SK-N-SH treated with all-trans-retinoic acid at 6 μM for 48 hours (cell line): Measurements from ENCODE around the gene RECK.

Source experiments
- ATAC-seq: fragments of 200-7000 bp; cut with Tn5 transposase; 3 replicates; pipeline ENCODE4 v1.9.1; 2020; ENCODE audit warnings: mild to moderate bottlenecking, moderate library complexity
- ARNTL ChIP-seq: fragments of 450-650 bp; formaldehyde crosslinking; IDR thresholded peaks from 2 replicates; pipeline ENCODE4 v1.5.0; 2020; ENCODE audit warnings: low read depth, mild to moderate bottlenecking, moderate library complexity, borderline replicate concordance
- BACH2 ChIP-seq: fragments of 250-450 bp; sonication (Bioruptor Pico); IDR thresholded peaks from 2 replicates; pipeline ENCODE4 v1.9.0; 2021; ENCODE audit warnings: mild to moderate bottlenecking, borderline replicate concordance
- CSDC2 ChIP-seq: fragments of 250-450 bp; sonication (Bioruptor Pico); IDR thresholded peaks from 2 replicates; pipeline ENCODE4 v1.5.0; 2020; ENCODE audit warnings: mild to moderate bottlenecking, moderate library complexity
- ESRRG ChIP-seq: fragments of 250-450 bp; sonication (Bioruptor Pico); IDR thresholded peaks from 2 replicates; pipeline ENCODE4 v1.6.1; 2021; ENCODE audit warnings: mild to moderate bottlenecking
- ISL1 ChIP-seq: fragments of 250-450 bp; sonication (Bioruptor Pico); IDR thresholded peaks from 2 replicates; pipeline ENCODE4 v2.1.2; 2022; ENCODE audit warnings: mild to moderate bottlenecking, moderate library complexity
- OSR1 ChIP-seq: fragments of 250-450 bp; sonication (Bioruptor Pico); IDR thresholded peaks from 2 replicates; pipeline ENCODE4 v1.8.0; 2022; ENCODE audit warnings: moderate library complexity, mild to moderate bottlenecking, inconsistent platforms
- PPARA ChIP-seq: fragments of 250-450 bp; sonication (Bioruptor Pico); IDR thresholded peaks from 2 replicates; pipeline ENCODE4 v1.5.0; 2020; ENCODE audit warnings: mild to moderate bottlenecking, borderline replicate concordance
- RARB ChIP-seq: fragments of 250-450 bp; sonication (Bioruptor Pico); IDR thresholded peaks from 2 replicates; pipeline ENCODE4 v1.8.0; 2021; ENCODE audit warnings: mild to moderate bottlenecking, moderate library complexity
- SNAI2 ChIP-seq: fragments of 250-450 bp; sonication (Bioruptor Pico); IDR thresholded peaks from 2 replicates; pipeline ENCODE4 v1.5.0; 2020; ENCODE audit warnings: mild to moderate bottlenecking, moderate library complexity
- TCF4 ChIP-seq: fragments of 250-450 bp; sonication (Bioruptor Pico); IDR thresholded peaks from 2 replicates; pipeline ENCODE4 v1.8.0; 2021; ENCODE audit warnings: mild to moderate bottlenecking, moderate library complexity, borderline replicate concordance
- TOX ChIP-seq: fragments of 250-450 bp; sonication (Bioruptor Pico); IDR thresholded peaks from 2 replicates; pipeline ENCODE4 v1.8.0; 2021; ENCODE audit warnings: mild to moderate bottlenecking, moderate library complexity, borderline replicate concordance
- ZC3H10 ChIP-seq: fragments of 250-450 bp; sonication (Bioruptor Pico); IDR thresholded peaks from 2 replicates; pipeline ENCODE4 v1.5.1; 2021; ENCODE audit warnings: mild to moderate bottlenecking, moderate library complexity
- ZFP3 ChIP-seq: fragments of 250-450 bp; sonication (Bioruptor Pico); IDR thresholded peaks from 2 replicates; pipeline ENCODE4 v1.5.0; 2020; ENCODE audit warnings: mild to moderate bottlenecking, moderate library complexity
- ZFP30 ChIP-seq: fragments of 450-650 bp; formaldehyde crosslinking; IDR thresholded peaks from 2 replicates; pipeline ENCODE4 v1.5.0; 2022; ENCODE audit warnings: mild to moderate bottlenecking, moderate library complexity
- ZNF565 ChIP-seq: fragments of 450-650 bp; formaldehyde crosslinking; conservative IDR thresholded peaks from 2 replicates; pipeline ENCODE4 v1.5.0; 2020; ENCODE audit warnings: low read depth, mild to moderate bottlenecking, moderate library complexity
- ZNF70 ChIP-seq: fragments of 450-650 bp; formaldehyde crosslinking; IDR thresholded peaks from 2 replicates; pipeline ENCODE4 v1.5.0; 2020; ENCODE audit warnings: mild to moderate bottlenecking, moderate library complexity
- ZNF8 ChIP-seq: fragments of 450-650 bp; formaldehyde crosslinking; IDR thresholded peaks from 2 replicates; pipeline ENCODE4 v1.5.0; 2020; ENCODE audit warnings: mild to moderate bottlenecking, moderate library complexity
- TF ChIP-seq, protein P1 (sequence below): fragments of 250-450 bp; sonication (Bioruptor Pico); IDR thresholded peaks from 2 replicates; pipeline ENCODE4 v1.8.0; 2020; ENCODE audit warnings: mild to moderate bottlenecking, moderate library complexity, borderline replicate concordance
- TF ChIP-seq, protein P2 (sequence below): fragments of 250-450 bp; sonication (Bioruptor Pico); IDR thresholded peaks from 2 replicates; pipeline ENCODE4 v1.8.0; 2021; ENCODE audit warnings: low read depth, mild to moderate bottlenecking, moderate library complexity, borderline replicate concordance
- TF ChIP-seq, protein P3 (sequence below): fragments of 250-450 bp; sonication (Bioruptor Pico); IDR thresholded peaks from 2 replicates; pipeline ENCODE4 v1.5.1; 2020; ENCODE audit warnings: low read depth, mild to moderate bottlenecking, moderate library complexity
- TF ChIP-seq, protein P4 (sequence below): fragments of 250-450 bp; sonication (Bioruptor Pico); IDR thresholded peaks from 2 replicates; pipeline ENCODE4 v1.5.0; 2020; ENCODE audit warnings: mild to moderate bottlenecking, moderate library complexity
- TF ChIP-seq, protein P5 (sequence below): fragments of 250-450 bp; sonication (Bioruptor Pico); IDR thresholded peaks from 2 replicates; pipeline ENCODE4 v1.5.1; 2021; ENCODE audit warnings: mild to moderate bottlenecking, moderate library complexity

Gene RECK

DNA sequence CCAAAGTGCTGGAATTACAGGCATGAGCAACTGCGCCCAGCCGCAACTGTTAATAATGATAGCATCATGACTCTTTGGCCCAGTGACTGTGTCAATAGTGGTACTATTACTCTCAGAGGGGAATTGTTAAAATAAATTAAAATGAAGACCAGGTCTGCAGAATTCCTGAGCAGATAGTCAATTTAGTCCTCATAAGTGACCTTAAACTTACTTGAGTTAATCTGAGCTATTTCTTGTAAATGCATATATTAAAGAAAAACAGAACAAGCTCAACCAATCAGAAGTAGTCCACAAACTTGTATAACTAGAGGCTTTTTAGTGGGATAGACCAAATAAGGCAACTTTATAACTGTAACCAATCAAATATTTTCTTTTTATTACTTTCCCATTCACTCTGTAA is 1.7 kb upstream of the RECK start:
- ATAC-seq, result no peak
- TF ChIP-seq, protein P1, sequence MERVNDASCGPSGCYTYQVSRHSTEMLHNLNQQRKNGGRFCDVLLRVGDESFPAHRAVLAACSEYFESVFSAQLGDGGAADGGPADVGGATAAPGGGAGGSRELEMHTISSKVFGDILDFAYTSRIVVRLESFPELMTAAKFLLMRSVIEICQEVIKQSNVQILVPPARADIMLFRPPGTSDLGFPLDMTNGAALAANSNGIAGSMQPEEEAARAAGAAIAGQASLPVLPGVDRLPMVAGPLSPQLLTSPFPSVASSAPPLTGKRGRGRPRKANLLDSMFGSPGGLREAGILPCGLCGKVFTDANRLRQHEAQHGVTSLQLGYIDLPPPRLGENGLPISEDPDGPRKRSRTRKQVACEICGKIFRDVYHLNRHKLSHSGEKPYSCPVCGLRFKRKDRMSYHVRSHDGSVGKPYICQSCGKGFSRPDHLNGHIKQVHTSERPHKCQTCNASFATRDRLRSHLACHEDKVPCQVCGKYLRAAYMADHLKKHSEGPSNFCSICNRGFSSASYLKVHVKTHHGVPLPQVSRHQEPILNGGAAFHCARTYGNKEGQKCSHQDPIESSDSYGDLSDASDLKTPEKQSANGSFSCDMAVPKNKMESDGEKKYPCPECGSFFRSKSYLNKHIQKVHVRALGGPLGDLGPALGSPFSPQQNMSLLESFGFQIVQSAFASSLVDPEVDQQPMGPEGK (CRISPR knock-in tag), result no peak
- TF ChIP-seq ZNF70 (CRISPR knock-in tag), result no peak
- TF ChIP-seq CSDC2, result no peak
- no peak for TF ChIP-seq BACH2
- no peak for TF ChIP-seq OSR1
- TF ChIP-seq, protein P2, sequence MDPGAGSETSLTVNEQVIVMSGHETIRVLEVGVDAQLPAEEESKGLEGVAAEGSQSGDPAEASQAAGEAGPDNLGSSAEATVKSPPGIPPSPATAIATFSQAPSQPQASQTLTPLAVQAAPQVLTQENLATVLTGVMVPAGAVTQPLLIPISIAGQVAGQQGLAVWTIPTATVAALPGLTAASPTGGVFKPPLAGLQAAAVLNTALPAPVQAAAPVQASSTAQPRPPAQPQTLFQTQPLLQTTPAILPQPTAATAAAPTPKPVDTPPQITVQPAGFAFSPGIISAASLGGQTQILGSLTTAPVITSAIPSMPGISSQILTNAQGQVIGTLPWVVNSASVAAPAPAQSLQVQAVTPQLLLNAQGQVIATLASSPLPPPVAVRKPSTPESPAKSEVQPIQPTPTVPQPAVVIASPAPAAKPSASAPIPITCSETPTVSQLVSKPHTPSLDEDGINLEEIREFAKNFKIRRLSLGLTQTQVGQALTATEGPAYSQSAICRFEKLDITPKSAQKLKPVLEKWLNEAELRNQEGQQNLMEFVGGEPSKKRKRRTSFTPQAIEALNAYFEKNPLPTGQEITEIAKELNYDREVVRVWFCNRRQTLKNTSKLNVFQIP (CRISPR knock-in tag), result no peak
- TF ChIP-seq ARNTL (CRISPR knock-in tag), result no peak
- no peak for TF ChIP-seq PPARA
- no peak for TF ChIP-seq ZFP30
- TF ChIP-seq, protein P3, sequence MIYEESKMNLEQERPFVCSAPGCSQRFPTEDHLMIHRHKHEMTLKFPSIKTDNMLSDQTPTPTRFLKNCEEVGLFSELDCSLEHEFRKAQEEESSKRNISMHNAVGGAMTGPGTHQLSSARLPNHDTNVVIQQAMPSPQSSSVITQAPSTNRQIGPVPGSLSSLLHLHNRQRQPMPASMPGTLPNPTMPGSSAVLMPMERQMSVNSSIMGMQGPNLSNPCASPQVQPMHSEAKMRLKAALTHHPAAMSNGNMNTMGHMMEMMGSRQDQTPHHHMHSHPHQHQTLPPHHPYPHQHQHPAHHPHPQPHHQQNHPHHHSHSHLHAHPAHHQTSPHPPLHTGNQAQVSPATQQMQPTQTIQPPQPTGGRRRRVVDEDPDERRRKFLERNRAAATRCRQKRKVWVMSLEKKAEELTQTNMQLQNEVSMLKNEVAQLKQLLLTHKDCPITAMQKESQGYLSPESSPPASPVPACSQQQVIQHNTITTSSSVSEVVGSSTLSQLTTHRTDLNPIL (CRISPR knock-in tag), result no peak
- TF ChIP-seq ZC3H10 (CRISPR knock-in tag), result no peak
- no peak for TF ChIP-seq RARB (CRISPR knock-in tag)
- TF ChIP-seq ZFP3 (CRISPR knock-in tag), result no peak
- no peak for TF ChIP-seq SNAI2
- no peak for TF ChIP-seq ZNF565 (CRISPR knock-in tag)
- TF ChIP-seq, protein P4, sequence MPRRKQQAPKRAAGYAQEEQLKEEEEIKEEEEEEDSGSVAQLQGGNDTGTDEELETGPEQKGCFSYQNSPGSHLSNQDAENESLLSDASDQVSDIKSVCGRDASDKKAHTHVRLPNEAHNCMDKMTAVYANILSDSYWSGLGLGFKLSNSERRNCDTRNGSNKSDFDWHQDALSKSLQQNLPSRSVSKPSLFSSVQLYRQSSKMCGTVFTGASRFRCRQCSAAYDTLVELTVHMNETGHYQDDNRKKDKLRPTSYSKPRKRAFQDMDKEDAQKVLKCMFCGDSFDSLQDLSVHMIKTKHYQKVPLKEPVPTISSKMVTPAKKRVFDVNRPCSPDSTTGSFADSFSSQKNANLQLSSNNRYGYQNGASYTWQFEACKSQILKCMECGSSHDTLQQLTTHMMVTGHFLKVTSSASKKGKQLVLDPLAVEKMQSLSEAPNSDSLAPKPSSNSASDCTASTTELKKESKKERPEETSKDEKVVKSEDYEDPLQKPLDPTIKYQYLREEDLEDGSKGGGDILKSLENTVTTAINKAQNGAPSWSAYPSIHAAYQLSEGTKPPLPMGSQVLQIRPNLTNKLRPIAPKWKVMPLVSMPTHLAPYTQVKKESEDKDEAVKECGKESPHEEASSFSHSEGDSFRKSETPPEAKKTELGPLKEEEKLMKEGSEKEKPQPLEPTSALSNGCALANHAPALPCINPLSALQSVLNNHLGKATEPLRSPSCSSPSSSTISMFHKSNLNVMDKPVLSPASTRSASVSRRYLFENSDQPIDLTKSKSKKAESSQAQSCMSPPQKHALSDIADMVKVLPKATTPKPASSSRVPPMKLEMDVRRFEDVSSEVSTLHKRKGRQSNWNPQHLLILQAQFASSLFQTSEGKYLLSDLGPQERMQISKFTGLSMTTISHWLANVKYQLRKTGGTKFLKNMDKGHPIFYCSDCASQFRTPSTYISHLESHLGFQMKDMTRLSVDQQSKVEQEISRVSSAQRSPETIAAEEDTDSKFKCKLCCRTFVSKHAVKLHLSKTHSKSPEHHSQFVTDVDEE (CRISPR knock-in tag), result no peak
- TF ChIP-seq ESRRG (CRISPR knock-in tag), result no peak
- TF ChIP-seq ZNF8 (CRISPR knock-in tag), result no peak

DNA sequence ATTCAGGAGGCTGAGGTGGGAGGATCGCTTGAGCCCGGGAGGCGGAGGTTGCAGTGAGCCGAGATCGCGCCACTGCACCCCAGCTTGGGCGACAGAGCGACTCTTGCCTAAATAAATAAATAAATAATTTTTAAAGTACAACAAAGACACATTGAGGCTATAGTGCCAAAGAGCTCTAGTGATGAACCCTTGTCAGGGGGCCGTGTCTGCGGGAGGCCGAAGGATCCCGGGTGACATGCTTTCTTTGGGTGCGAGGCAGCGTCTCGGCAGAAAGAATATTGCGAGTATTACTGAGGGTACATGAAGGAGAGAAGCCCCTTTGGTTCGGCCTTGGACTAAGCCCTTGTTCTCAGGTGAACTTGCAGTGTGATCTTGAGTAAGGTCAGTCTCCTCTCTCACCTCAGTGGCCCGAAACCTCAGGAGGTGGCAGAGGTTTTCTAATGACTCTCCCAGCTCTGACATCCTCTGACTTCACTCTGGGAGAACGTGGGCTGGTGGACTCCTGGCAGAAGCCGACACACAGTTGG is 397 bp upstream of the RECK start:
- no peak for ATAC-seq
- no peak for TF ChIP-seq SNAI2
- TF ChIP-seq PPARA, result no peak
- TF ChIP-seq, protein P3 (CRISPR knock-in tag), result no peak
- no peak for TF ChIP-seq TCF4 (CRISPR knock-in tag)
- TF ChIP-seq ZFP30, result no peak
- no peak for TF ChIP-seq ISL1 (CRISPR knock-in tag)
- no peak for TF ChIP-seq ZNF8 (CRISPR knock-in tag)
- TF ChIP-seq TOX, result no peak
- TF ChIP-seq, protein P5, sequence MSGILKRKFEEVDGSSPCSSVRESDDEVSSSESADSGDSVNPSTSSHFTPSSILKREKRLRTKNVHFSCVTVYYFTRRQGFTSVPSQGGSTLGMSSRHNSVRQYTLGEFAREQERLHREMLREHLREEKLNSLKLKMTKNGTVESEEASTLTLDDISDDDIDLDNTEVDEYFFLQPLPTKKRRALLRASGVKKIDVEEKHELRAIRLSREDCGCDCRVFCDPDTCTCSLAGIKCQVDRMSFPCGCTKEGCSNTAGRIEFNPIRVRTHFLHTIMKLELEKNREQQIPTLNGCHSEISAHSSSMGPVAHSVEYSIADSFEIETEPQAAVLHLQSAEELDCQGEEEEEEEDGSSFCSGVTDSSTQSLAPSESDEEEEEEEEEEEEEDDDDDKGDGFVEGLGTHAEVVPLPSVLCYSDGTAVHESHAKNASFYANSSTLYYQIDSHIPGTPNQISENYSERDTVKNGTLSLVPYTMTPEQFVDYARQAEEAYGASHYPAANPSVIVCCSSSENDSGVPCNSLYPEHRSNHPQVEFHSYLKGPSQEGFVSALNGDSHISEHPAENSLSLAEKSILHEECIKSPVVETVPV (CRISPR knock-in tag), result no peak
- TF ChIP-seq ESRRG (CRISPR knock-in tag), result no peak
- TF ChIP-seq ZNF565 (CRISPR knock-in tag), result no peak
- TF ChIP-seq, protein P1 (CRISPR knock-in tag), result no peak
- no peak for TF ChIP-seq ZFP3 (CRISPR knock-in tag)
- TF ChIP-seq, protein P2 (CRISPR knock-in tag), result no peak
- TF ChIP-seq, protein P4 (CRISPR knock-in tag), result no peak
